EH (cell line): ENCODE data around the gene RAF1.
"Not testable (repeated sequence)": the region's sequence is repeated elsewhere in the genome, so short reads cannot be mapped to it uniquely, and the experiment has no call there.

Experiments
- DNase-seq: peaks from one replicate; pipeline ENCODE4 v3.0.0-alpha.2; 2015; ENCODE audit warnings: low read depth

The RAF1 gene

GRCh38 chr3:12638105-12638504 lies 25.8 kb downstream of the RAF1 start:
- DNase-seq, result peak; percentile 66

GRCh38 chr3:12633108-12633507 lies 30.8 kb downstream of the RAF1 start:
- DNase-seq, result no peak

- no peak for DNase-seq
Measured at GRCh38 chr3:12632523-12632922, 31.4 kb downstream of the RAF1 start.

GRCh38 chr3:12630843-12631242 lies 33.1 kb downstream of the RAF1 start:
- DNase-seq, result not testable (repeated sequence)

GRCh38 chr3:12630292-12630691 lies 33.6 kb downstream of the RAF1 start:
- DNase-seq, result no peak

- peak; percentile 76 for DNase-seq
Measured at GRCh38 chr3:12629560-12629959, 34.4 kb downstream of the RAF1 start.

- DNase-seq, result no peak
Measured at GRCh38 chr3:12628813-12629212, 35.1 kb downstream of the RAF1 start.

GRCh38 chr3:12627370-12627769 lies 36.5 kb downstream of the RAF1 start:
- DNase-seq, result no peak

- not testable (repeated sequence) for DNase-seq
Measured at GRCh38 chr3:12624964-12625363, 39.0 kb downstream of the RAF1 start.

GRCh38 chr3:12624056-12624455 lies 39.9 kb downstream of the RAF1 start:
- no peak for DNase-seq

- no peak for DNase-seq
Measured at GRCh38 chr3:12622335-12622734, 41.6 kb downstream of the RAF1 start.

GRCh38 chr3:12620729-12621128 lies 43.2 kb downstream of the RAF1 start:
- DNase-seq, result no peak

GRCh38 chr3:12620305-12620704 lies 43.6 kb downstream of the RAF1 start:
- no peak for DNase-seq

- DNase-seq, result no peak
Measured at GRCh38 chr3:12618426-12618825, 45.5 kb downstream of the RAF1 start.

- DNase-seq, result no peak
Measured at GRCh38 chr3:12615266-12615665, 48.7 kb downstream of the RAF1 start.

- no peak for DNase-seq
Measured at GRCh38 chr3:12613250-12613649, 50.7 kb downstream of the RAF1 start.

GRCh38 chr3:12612514-12613226 lies 51.2 kb downstream of the RAF1 start:
- no peak for DNase-seq

- DNase-seq, result no peak
Measured at GRCh38 chr3:12611117-12611516, 52.8 kb downstream of the RAF1 start.

GRCh38 chr3:12608376-12608775 lies 55.5 kb downstream of the RAF1 start:
- no peak for DNase-seq

- DNase-seq, result no peak
Measured at GRCh38 chr3:12603969-12604368, 59.9 kb downstream of the RAF1 start.

GRCh38 chr3:12601072-12601471 lies 62.8 kb downstream of the RAF1 start:
- peak; percentile 22 for DNase-seq

- DNase-seq, result peak; percentile 36
Measured at GRCh38 chr3:12598890-12599289, 65.0 kb downstream of the RAF1 start.

GRCh38 chr3:12593473-12593872 lies 70.4 kb downstream of the RAF1 start:
- no peak for DNase-seq

- DNase-seq, result no peak
Measured at GRCh38 chr3:12591997-12592715, 71.8 kb downstream of the RAF1 start.
